8988T (cell line): ENCODE measurements around the gene KCNQ2.

Experiments used
- DNase-seq: peaks from one replicate; pipeline ENCODE4 v3.0.0; 2011

The KCNQ2 gene

DNA sequence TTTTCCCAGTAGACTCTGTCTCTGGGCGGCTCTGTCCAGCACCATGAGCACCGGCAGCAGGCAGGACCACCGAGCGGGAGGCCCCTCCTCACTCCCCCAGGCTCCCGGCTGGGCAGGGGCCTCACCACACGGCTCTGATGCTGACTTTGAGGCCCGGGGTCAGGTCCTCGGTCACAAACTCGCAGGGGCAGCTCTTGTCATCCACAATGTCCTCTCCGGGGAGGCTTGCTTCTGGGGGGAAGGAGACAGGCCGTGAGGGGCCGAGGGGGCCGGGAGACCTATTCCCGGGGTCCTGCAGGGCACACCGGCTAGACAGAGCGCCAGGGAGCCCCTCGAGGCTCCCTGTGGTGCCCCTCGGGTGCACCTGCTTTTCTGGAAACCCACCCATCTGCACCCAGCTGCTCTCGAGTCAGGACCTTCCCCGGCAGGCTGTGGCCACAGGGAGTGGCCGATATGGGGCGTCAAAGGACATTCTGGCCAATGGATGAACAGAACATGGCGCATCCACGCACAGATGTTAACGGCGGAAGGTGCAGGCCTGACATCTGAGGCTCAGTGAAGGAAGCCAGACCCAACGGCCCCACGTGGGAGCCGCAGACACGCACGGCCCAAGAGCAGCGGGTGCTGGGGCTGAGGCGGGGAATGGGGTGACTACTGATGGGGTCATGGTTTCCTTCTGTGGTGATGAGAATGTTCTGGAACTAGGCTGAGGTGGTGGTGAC, 58.3 kb downstream of the KCNQ2 start:
- no peak for DNase-seq

DNA sequence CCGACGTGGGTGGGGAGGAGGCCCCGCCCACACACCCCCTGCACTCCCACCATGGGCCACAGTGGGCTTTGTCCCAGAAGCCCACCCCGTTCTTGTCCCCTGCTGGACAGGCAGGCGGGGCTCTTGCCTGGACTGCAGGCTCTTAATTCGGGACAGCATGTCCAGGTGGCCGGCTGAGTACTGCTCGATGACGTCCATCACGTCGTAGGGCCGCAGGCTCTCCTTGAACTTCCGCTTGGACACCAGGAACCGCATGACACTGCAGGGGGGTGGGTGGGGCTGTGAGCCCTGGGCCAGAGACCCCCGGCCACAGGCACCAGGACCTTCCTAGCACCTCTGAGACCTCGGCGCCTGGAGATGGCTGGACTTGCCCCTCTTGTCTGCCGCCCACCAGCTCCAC, 59.1 kb downstream of the KCNQ2 start:
- DNase-seq, result no peak

DNA sequence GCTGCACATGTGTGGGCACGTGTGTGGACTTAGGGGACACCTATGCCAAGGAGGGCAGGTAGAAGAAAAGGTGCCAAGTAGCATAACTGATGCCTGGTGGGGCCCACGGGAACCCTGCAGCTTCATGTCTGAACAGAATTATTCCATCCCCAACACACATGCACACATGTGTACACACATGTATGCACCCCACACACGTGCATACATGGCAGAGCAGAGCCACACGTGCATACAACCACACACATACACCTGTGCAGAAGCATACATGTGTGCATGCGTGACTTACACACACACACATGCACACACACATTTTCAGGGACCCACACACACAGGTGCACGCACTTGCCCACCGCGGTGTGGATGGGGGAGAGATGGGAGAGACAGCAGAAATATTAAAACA, 59.6 kb downstream of the KCNQ2 start:
- no peak for DNase-seq

DNA sequence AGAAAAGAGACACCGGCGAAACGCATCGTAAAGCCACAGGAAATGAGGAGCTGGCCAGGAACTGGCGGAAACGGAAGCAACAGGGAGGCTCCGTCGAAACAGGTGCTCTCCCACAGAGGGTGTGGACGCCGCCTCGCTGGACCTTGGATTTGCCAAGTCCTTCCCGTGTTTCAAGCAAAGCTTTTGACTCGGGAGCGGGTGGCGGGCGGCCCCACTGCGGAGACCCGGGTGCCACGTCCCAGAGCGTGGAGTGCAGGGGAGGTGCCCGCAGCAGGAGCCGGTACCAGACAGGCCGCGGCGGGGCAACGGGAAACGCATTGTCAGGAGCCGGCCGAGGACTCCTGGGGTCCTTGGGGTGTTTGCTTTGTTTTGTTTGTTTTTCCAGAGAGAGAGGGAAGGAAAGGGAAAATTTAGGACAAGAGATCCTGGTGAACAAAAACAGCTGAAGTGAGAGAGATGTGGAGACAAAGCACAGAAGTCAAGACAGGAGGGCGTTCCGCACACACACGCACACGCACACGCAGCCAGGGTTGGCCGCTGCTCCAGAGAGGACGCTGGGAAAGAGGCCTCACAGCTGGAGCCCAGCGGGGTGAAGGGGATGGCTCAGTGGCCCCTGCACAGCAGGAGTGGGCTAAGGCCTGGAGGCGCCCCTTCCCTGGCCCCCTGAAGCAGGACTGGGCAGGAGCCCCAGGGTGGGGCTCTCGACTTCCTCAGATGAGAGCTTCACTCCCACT, 60.4 kb downstream of the KCNQ2 start:
- no peak for DNase-seq

GRCh38 chr20:63411151-63411897, 61.1 kb downstream of the KCNQ2 start:
- DNase-seq, result no peak

DNA sequence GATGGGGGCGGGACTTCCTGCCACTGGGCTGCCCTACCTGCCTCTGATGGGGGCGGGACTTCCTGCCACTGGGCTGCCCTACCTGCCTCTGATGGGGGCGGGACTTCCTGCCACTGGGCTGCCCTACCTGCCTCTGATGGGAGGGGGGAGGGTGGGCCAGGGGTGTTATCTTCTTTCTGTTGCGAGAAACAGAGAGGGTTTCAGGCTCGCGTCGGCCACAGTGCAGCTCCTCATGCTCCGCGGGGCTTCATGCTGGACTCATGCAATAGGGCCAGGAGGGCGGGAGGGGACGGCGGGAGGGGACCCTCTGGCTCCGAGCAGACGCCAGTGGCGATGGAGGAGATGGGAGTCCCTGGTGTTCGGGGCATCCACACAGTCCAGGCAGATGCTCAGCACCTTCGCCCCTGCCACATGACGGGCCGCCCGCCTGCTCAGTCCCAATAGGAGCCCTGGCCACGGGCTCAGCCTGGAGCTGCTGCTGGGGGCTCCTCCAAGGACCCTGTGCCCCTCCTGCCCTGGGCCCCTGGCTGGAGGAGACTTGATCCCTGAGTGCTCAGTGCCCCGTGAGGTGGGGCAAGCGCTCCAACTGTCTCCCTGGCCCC, 62.5 kb downstream of the KCNQ2 start:
- DNase-seq, result no peak

DNA sequence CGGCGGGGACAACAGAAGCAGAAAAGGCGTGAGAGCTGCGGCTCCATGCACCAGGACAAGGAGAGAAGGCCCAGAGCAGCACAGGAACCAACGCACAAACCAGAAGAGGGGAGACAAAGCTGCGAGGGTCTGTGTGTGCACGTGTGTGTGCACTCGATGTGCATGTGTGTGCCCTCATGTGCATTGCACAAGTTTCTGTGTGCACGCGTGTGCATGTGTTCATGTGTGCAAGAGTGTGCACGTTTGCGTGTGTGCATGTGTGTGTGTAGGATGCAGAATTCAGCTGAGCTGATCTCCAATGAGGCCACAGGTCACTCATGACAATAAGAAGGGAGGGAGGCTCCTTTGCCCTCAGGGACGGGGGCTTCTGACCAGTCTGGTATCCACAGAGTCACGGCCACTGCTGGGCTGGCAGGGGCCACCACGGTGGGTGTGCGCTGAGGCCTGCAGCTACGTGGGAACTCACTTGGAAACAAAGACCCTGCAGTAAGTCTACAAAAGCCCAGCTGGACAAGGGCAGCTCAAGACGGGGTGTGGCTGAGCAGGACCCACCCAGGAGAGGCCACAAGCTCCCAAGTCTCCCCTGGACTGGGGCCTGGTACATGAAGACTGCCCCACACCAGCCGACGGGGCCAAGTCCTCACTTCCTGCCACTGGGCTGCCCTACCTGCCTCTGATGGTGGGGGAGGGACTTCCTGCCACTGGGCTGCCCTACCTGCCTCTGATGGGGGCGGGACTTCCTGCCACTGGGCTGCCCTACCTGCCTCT, 63.2 kb downstream of the KCNQ2 start:
- DNase-seq, result no peak

DNA sequence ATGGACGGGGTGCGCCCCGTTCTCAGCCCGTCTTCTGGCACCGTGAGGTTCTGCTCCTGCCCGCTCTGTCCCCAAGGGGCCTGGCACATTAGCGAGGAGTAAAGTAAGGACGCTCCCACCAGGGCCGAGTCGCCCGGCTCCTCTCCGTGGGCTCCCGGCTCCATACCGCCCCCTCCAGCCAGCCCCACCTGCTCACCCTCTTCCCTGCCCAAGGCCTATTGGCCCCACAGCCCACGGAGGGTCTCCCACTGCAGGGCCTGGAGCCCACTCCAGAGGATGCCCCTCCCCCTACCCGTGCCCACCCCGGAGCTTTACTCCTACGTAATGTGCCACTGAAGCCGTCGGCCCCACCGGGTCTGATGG, 63.8 kb downstream of the KCNQ2 start:
- no peak for DNase-seq

DNA sequence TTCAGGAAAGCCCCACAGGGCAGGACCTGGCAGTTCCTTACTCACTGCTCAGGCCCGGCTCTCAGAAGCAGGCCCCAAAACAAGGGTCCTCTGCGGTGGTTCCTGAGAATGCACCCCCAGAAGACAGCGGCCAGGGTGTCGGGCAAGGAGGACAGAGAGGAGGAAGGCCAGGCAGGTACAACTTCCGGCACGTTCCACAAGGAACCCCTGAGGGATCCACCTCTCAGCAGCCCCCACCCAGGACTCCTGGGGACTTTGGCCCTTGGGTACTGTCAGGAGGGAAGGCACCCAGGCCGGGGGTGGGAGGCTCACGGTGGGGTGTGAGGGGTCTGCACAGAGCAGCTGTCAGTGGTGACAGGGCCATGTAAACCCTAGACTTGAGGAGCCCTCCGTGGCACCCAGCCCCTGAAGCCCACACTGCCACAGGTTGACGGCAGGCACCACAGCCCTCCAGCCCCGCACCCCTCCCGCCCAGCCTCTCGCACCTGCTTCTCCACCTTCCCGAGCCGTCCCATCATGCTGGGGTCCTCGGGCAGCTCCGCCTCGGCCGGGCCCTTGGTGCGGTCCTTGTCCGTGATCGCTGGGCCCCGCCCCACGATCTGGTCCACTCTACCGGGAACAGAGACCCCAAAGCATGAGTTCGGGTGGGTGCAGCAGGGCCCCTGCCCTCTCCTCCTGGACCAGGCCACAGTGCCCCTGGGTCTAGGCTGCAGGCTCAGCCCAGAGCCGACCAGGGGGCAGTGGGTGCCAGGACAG, 64.3 kb downstream of the KCNQ2 start:
- DNase-seq, result no peak

- DNase-seq, result no peak
These were observed 65.7 kb downstream of the KCNQ2 start for GRCh38 chr20:63406617-63407245.

DNA sequence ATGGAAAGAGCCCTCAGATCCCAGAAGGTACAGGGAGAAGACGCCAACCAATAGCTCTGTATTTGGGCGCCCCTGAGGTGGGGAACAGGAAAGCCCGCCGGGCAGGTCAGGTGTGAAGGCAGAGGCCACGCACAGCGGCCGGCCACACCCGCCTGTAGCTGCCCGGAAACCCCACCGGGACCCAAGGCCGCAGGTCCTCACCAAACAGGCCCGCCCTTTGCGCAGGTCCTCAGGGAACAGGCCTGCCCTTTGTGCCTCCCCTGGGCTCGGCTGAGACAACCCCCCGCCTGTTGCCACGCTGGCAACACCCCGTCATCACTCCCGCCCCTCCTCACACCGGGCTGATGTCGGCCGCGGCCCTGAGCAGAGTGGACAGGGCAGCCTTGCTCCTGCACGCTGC, 66.4 kb downstream of the KCNQ2 start:
- DNase-seq, result no peak

- DNase-seq, result no peak
These were observed 67.2 kb downstream of the KCNQ2 start for GRCh38 chr20:63405102-63405730.

GRCh38 chr20:63404129-63405085, 68.0 kb downstream of the KCNQ2 start:
- DNase-seq, result no peak

DNA sequence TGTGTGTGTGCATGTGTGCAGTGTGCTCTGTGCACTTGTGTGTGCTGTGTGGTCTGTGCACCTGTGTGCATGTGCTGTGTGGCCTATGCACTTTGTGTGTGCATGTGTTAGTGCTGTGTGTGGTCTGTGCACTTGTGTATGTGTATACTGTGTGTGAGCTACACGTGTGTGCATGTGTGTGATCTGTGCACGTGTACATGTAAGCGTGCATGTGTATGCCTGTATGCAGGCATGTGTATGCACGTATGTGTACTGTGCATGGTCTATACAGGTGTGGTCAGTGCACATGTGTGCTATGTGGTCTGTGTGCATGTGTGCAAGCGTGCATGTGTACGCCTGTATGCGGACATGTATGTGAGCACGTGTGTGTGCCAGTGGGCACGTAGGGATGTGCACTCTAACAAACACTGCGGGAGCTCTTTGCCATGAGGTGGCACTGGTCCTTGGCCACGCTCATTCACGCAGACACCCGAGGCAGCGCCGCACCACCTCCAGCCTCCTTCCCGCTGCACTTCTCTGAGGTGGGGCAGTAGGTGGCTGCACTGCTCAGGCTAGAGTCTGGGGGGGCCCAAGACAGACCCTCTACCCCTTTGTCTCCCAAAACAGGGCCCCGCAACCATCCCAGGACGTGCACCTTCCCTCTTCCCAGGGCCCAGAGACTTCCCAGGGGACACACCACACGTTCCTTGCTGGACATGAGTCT, 68.9 kb downstream of the KCNQ2 start:
- DNase-seq, result no peak

- no peak for DNase-seq
These were observed 69.6 kb downstream of the KCNQ2 start for GRCh38 chr20:63402860-63403220.

- no peak for DNase-seq
These were observed 70.1 kb downstream of the KCNQ2 start for GRCh38 chr20:63402181-63402859.

GRCh38 chr20:63401384-63402110, 70.9 kb downstream of the KCNQ2 start:
- DNase-seq, result no peak
